Astrocyte (in vitro differentiated cells and primary cell): Measurements from ENCODE around the gene RPL18.

Experiments
- EZH2 ChIP-seq: IDR thresholded peaks from 2 replicates; pipeline ENCODE4 v1.6.1; 2012; ENCODE audit warnings: mild to moderate bottlenecking, low read length, inconsistent platforms; ENCODE audit not compliant: insufficient read depth
- TF ChIP-seq, protein P1 (sequence below): IDR thresholded peaks from 2 replicates; pipeline ENCODE4 v1.5.1; 2011; ENCODE audit warnings: low read depth, mild to moderate bottlenecking, inconsistent platforms, low read length, moderate library complexity; ENCODE audit not compliant: insufficient read depth

DNA sequence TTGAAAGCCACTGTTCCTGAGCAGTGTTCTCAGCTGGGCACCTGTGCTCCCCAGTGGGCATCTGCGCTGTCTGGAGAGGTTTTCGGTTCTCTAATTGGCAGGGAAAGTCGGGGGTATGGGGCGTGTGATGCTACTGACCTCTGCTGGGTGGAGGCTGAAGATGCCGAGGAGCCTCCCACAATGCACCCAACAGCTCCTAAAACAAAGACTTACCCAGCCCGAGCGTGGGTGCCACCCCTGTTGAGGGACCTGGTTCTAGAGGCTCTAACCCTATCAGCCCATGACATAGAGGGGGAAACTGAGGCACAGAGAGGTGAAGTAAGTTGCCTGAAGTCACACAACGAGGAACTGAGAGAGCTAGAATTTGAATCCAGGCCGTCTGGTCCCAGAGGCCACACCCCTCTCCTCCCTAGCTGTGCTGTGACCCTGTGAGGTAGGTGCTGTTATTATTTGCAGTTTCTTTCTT lies 10.1 kb downstream of the RPL18 start:
- TF ChIP-seq, protein P1, sequence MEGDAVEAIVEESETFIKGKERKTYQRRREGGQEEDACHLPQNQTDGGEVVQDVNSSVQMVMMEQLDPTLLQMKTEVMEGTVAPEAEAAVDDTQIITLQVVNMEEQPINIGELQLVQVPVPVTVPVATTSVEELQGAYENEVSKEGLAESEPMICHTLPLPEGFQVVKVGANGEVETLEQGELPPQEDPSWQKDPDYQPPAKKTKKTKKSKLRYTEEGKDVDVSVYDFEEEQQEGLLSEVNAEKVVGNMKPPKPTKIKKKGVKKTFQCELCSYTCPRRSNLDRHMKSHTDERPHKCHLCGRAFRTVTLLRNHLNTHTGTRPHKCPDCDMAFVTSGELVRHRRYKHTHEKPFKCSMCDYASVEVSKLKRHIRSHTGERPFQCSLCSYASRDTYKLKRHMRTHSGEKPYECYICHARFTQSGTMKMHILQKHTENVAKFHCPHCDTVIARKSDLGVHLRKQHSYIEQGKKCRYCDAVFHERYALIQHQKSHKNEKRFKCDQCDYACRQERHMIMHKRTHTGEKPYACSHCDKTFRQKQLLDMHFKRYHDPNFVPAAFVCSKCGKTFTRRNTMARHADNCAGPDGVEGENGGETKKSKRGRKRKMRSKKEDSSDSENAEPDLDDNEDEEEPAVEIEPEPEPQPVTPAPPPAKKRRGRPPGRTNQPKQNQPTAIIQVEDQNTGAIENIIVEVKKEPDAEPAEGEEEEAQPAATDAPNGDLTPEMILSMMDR: peak; percentile 41
- TF ChIP-seq EZH2: no peak
